ENCODE data around the gene ZNF581. TPM values are rescaled to one million over a fixed set of nuclear protein-coding genes. Genes with fewer than 3 reads are reported as not detected.

ZNF581 gene
- polyA plus RNA-seq, 10 donors, result 17.3 to 29.8 (median 24.3) TPM

DNA sequence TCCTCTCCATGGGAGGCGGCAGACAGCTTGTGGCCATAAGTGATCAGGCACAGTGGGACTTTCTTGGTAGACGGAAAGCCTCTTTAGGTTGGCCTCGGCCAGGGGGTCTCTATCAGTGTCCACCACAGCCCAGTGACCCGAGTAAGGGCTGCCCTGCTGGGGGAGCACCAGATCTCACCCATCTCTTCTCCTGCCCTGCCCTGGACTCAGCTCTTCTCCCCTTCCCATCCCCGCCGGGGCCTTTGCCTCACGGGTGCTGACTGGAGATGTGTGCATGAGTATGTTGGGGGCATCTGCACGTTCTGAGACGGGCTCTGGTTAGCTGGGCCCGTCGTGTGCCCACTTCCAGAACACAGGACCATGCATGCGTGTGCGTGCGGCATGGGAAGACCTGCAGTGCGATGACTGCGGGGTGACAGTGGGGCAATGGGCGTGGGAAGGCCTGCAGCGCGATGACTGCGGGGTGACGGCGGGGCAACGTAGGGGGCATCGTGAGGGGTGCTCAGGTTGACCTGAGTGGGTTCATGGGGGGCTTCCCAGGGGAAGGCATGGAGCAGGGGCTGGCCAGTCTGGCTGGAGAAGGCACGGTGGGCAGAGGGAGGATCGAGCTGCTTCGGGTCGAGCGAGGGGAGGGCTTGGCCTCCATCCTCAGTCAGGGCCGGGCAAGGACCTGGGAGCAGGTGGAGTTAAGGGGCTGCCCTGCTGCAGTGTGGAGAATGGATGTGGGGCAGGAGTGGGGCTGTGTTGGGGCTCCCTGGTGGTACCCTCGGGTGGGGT is 47.5 kb downstream of the ZNF581 start:
- no peak for DNase-seq

DNA sequence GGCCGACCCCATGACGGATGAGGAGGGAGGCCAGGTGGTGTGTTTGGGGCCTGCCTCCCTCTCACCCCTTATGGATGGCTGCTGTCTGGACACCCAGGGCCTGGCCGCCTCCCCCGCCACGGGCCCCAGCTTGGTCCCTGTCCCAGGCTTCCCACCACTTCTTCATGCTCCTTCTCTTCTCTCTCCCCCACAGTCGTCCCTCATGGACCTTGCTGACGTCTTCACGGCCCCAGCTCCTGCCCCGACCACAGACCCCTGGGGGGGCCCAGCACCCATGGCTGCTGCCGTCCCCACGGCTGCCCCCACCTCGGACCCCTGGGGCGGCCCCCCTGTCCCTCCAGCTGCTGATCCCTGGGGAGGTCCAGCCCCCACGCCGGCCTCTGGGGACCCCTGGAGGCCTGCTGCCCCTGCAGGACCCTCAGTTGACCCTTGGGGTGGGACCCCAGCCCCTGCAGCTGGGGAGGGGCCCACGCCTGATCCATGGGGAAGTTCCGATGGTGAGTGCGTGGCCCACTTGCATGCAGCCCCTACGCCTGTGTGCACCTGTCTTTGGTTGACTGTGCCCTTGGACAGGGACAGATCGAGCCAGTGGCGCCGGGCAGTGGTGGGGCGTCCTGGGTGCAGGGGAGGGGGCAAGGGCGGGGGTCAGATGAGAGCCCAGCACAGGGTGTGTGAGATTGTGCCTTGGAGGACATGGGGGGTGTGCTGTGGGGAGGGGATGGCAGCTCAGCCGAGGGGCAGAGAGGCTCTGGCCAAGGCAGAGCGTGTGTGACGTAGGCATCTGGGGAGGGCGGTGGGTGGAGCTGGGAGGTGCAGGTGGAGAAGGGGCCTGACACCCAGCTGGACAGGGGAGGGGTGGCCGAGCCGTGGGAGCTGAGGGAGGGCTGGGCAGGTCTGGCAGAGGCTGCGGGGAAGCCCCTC is 48.4 kb downstream of the ZNF581 start:
- no peak for DNase-seq

GRCh38 chr19:55692681-55693081 is 49.2 kb downstream of the ZNF581 start:
- DNase-seq, result no peak

- no peak for DNase-seq
Observed at GRCh38 chr19:55693336-55693974, 50.0 kb downstream of the ZNF581 start.

DNA sequence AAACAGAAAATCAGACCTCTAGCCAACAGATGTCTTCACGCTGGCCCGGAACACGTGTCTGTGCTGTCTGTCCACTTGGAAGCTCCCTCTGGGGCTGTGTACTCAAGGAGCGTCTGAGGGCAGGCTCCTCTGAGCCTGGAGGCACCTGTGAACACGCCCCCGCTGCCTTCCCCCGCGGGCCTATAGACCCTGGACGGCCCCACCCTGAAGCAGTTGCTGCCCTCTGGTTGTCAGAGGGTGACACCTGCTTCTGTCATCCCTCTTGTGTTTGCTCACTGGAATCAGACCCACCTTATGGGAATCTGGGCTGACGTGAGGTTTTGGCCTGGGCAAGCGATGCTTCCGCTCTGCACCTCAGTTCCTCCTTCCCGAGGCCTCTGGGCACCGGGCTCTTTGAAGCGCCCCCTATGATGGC is 50.8 kb downstream of the ZNF581 start:
- no peak for DNase-seq

DNA sequence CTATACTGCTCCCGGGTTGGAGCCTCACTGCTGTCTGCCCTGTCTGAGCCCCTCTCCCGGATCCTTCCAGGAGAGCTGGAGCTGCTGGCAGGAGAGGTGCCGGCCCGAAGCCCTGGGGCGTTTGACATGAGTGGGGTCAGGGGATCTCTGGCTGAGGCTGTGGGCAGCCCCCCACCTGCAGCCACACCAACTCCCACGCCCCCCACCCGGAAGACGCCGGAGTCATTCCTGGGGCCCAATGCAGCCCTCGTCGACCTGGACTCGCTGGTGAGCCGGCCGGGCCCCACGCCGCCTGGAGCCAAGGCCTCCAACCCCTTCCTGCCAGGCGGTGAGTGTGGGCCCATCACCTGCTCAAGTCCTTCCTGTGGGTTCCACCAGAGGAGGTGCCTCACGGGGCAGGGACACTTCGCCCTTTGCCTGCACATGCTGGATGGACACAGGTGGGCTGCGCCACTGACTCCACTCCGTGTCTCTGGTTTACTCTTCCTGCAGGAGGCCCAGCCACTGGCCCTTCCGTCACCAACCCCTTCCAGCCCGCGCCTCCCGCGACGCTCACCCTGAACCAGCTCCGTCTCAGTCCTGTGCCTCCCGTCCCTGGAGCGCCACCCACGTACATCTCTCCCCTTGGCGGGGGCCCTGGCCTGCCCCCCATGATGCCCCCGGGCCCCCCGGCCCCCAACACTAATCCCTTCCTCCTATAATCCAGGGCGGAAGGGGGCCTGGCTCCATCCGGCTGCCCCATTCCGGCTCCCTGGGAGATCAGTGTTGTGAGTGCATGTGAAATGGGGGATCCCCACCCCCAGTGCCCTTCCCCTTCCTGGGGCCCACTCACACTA is 51.4 kb downstream of the ZNF581 start:
- no peak for DNase-seq

Other genes with a start within 250 kb of the ZNF581 start
- 10 to 100 TPM; 26.3 to 47.0 (median 37.2) TPM for gene UBE2S, start 235.9 kb upstream of the ZNF581 start, polyA plus RNA-seq (ENCODE audit: insufficient read length in 10 of 10)
- under 1 TPM; 0.07 to 0.39 (median 0.15) TPM for gene SHISA7, start 200.3 kb upstream of the ZNF581 start, polyA plus RNA-seq (ENCODE audit: insufficient read length in 10 of 10)
- gene ISOC2, start 182.0 kb upstream of the ZNF581 start, polyA plus RNA-seq (ENCODE audit: insufficient read length in 10 of 10), result 10 to 100 TPM; 26.6 to 40.9 (median 30.8) TPM
- not detected for gene C19orf85, start 178.9 kb upstream of the ZNF581 start, polyA plus RNA-seq (ENCODE audit: insufficient read length in 10 of 10)
- 1 to 10 TPM; 2.1 to 4.3 (median 3.1) TPM for gene ZNF628, start 167.0 kb upstream of the ZNF581 start, polyA plus RNA-seq (ENCODE audit: insufficient read length in 10 of 10)
- gene NAT14, start 158.5 kb upstream of the ZNF581 start, polyA plus RNA-seq (ENCODE audit: insufficient read length in 10 of 10), result 10 to 100 TPM; 21.1 to 41.2 (median 27.1) TPM
- 10 to 100 TPM; 13.9 to 50.8 (median 23.6) TPM for gene SSC5D, start 155.2 kb upstream of the ZNF581 start, polyA plus RNA-seq (ENCODE audit: insufficient read length in 10 of 10)
- 1 to 10 TPM in 9 of 10 donors, under 1 TPM in 1; 0.90 to 6.8 (median 3.3) TPM for gene SBK2, start 106.5 kb upstream of the ZNF581 start, polyA plus RNA-seq (ENCODE audit: insufficient read length in 10 of 10)
- under 1 TPM in 3 of 10 donors, not detected in 7; 0.12 to 0.49 (median 0.12) TPM for gene SBK3, start 98.1 kb upstream of the ZNF581 start, polyA plus RNA-seq (ENCODE audit: insufficient read length in 10 of 10)
- gene ZNF579, start 62.8 kb upstream of the ZNF581 start, polyA plus RNA-seq (ENCODE audit: insufficient read length in 10 of 10), result 10 to 100 TPM in 6 of 10 donors, 1 to 10 TPM in 4; 9.2 to 14.7 (median 10.4) TPM
- gene FIZ1, start 44.1 kb upstream of the ZNF581 start, polyA plus RNA-seq (ENCODE audit: insufficient read length in 10 of 10), result 10 to 100 TPM in 8 of 10 donors, 1 to 10 TPM in 2; 8.5 to 13.3 (median 11.1) TPM
- gene ZNF524, start 43.4 kb upstream of the ZNF581 start, polyA plus RNA-seq (ENCODE audit: insufficient read length in 10 of 10), result 1 to 10 TPM; 4.6 to 9.1 (median 7.2) TPM
- gene ZNF865, start 38.0 kb upstream of the ZNF581 start, polyA plus RNA-seq (ENCODE audit: insufficient read length in 10 of 10), result 1 to 10 TPM; 5.0 to 8.7 (median 6.5) TPM
- gene ZNF784, start 19.1 kb upstream of the ZNF581 start, polyA plus RNA-seq (ENCODE audit: insufficient read length in 10 of 10), result 1 to 10 TPM; 5.9 to 9.1 (median 7.5) TPM
- 10 to 100 TPM; 17.4 to 27.7 (median 18.9) TPM for gene ZNF580, start 2.6 kb upstream of the ZNF581 start, polyA plus RNA-seq (ENCODE audit: insufficient read length in 10 of 10)
- 10 to 100 TPM; 10.2 to 17.7 (median 12.1) TPM for gene CCDC106, start 4.6 kb downstream of the ZNF581 start, polyA plus RNA-seq (ENCODE audit: insufficient read length in 10 of 10)
- 100 to 1,000 TPM in 7 of 10 donors, 10 to 100 TPM in 3; 94.9 to 144 (median 118) TPM for gene U2AF2, start 11.4 kb downstream of the ZNF581 start, polyA plus RNA-seq (ENCODE audit: insufficient read length in 10 of 10)
- 10 to 100 TPM; 59.0 to 99.0 (median 74.3) TPM for gene EPN1, start 31.6 kb downstream of the ZNF581 start, polyA plus RNA-seq (ENCODE audit: insufficient read length in 10 of 10)
- gene NLRP9, start 94.8 kb downstream of the ZNF581 start, polyA plus RNA-seq (ENCODE audit: insufficient read length in 10 of 10), result under 1 TPM in 2 of 10 donors, not detected in 8; 0.07 to 0.08 TPM
- under 1 TPM in 5 of 10 donors, not detected in 5; 0.27 to 0.51 (median 0.34) TPM for gene RFPL4A, start 115.4 kb downstream of the ZNF581 start, polyA plus RNA-seq (ENCODE audit: insufficient read length in 10 of 10)
- 1 to 10 TPM in 1 of 10 donors, under 1 TPM in 6, not detected in 3; 0.14 to 1.4 (median 0.45) TPM for gene RFPL4AL1, start 125.5 kb downstream of the ZNF581 start, polyA plus RNA-seq (ENCODE audit: insufficient read length in 10 of 10)
- gene NLRP11, start 188.3 kb downstream of the ZNF581 start, polyA plus RNA-seq (ENCODE audit: insufficient read length in 10 of 10), result under 1 TPM in 2 of 10 donors, not detected in 8; 0.03 to 0.06 TPM
- not detected for gene NLRP4, start 192.9 kb downstream of the ZNF581 start, polyA plus RNA-seq (ENCODE audit: insufficient read length in 10 of 10)

All from muscle of back (tissue), 11 donors.